HEK293 (cell line): ENCODE measurements around the gene CAPN13.

Experiments
- CTCF ChIA-PET: fragments of 350-600 bp; formaldehyde crosslinking; extraction: SDS; loops from one replicate; lab custom pipeline; 2021; ENCODE audit warnings: antibody characterized with exemption; lab: Yijun Ruan, JAX
- POLR2A ChIA-PET: fragments of 300-600 bp; formaldehyde crosslinking; extraction: SDS; loops from one replicate; lab custom pipeline; 2020; ENCODE audit warnings: antibody characterized with exemption, inconsistent platforms; lab: Yijun Ruan, JAX
- H3K27ac ChIP-seq: fragments of 200-500 bp; sonication (Bioruptor generic); 2 replicates; pipeline ENCODE4 v1.5.1; 2014; ENCODE audit warnings: low read depth, low read length, control low read depth, inconsistent platforms; ENCODE audit errors: extremely low read depth
- H3K36me3 ChIP-seq, 2 experiments: fragments of 200-500 bp in 1 of 2; sonication (Bioruptor generic) in 1 of 2; 1 replicate in 1 of 2; 2 replicates in 1 of 2; pipeline ENCODE4 v1.5.1; 2014 to 2017; ENCODE audit warnings: inconsistent platforms in 2 of 2, low read length in 2 of 2; ENCODE audit not compliant: control insufficient read depth in 2 of 2, insufficient read depth in 1 of 2
- H3K4me1 ChIP-seq: fragments of 200-500 bp; sonication (Bioruptor generic); 2 replicates; pipeline ENCODE4 v1.5.1; 2014; ENCODE audit warnings: mild to moderate bottlenecking, low read length, inconsistent platforms; ENCODE audit not compliant: control insufficient read depth, insufficient read depth
- H3K4me3 ChIP-seq: 2 replicates; pipeline ENCODE4 v1.5.1; 2011; ENCODE audit warnings: low read depth, mild to moderate bottlenecking, control low read depth, low read length, moderate library complexity
- H3K9me3 ChIP-seq: fragments of 200-500 bp; sonication (Bioruptor generic); 2 replicates; pipeline ENCODE4 v1.5.1; 2014; ENCODE audit warnings: low read depth, low read length, inconsistent platforms; ENCODE audit not compliant: control insufficient read depth, insufficient read depth
- EGR2 ChIP-seq: fragments of 450-650 bp; formaldehyde crosslinking; IDR thresholded peaks from 2 replicates; pipeline ENCODE4 v1.5.1; 2016; ENCODE audit warnings: low read depth, missing biosample characterization, missing genetic modification characterization
- GFI1B ChIP-seq: fragments of 450-650 bp; formaldehyde crosslinking; IDR thresholded peaks from 2 replicates; pipeline ENCODE4 v1.5.1; 2016; ENCODE audit warnings: missing biosample characterization, missing genetic modification characterization
- GLIS1 ChIP-seq: fragments of 450-650 bp; formaldehyde crosslinking; IDR thresholded peaks from 2 replicates; pipeline ENCODE4 v1.5.1; 2016; ENCODE audit warnings: missing biosample characterization, missing genetic modification characterization
- HOXA7 ChIP-seq: sonication (generic); formaldehyde crosslinking; IDR thresholded peaks from 2 replicates; pipeline ENCODE4 v1.8.1; 2022; ENCODE audit warnings: missing genetic modification reagents, borderline replicate concordance
- INSM2 ChIP-seq: fragments of 450-650 bp; formaldehyde crosslinking; IDR thresholded peaks from 2 replicates; pipeline ENCODE4 v1.5.1; 2016; ENCODE audit warnings: missing biosample characterization, missing genetic modification characterization
- KLF17 ChIP-seq: fragments of 450-650 bp; formaldehyde crosslinking; IDR thresholded peaks from 2 replicates; pipeline ENCODE4 v1.5.1; 2016; ENCODE audit warnings: missing biosample characterization, missing genetic modification characterization
- MEIS1 ChIP-seq: sonication (generic); formaldehyde crosslinking; IDR thresholded peaks from 2 replicates; pipeline ENCODE4 v1.8.1; 2022; ENCODE audit warnings: missing genetic modification reagents, mild to moderate bottlenecking, borderline replicate concordance
- YY1 ChIP-seq: fragments of 450-650 bp; formaldehyde crosslinking; IDR thresholded peaks from 2 replicates; pipeline ENCODE4 v1.5.1; 2018; ENCODE audit warnings: missing biosample characterization, missing genetic modification characterization
- YY2 ChIP-seq: fragments of 450-650 bp; formaldehyde crosslinking; IDR thresholded peaks from 2 replicates; pipeline ENCODE4 v1.5.1; 2016; ENCODE audit warnings: missing biosample characterization, missing genetic modification characterization
- ZBTB21 ChIP-seq: fragments of 450-650 bp; formaldehyde crosslinking; IDR thresholded peaks from 2 replicates; pipeline ENCODE4 v1.5.1; 2017; ENCODE audit warnings: missing biosample characterization, missing genetic modification characterization
- ZNF121 ChIP-seq: fragments of 450-650 bp; formaldehyde crosslinking; IDR thresholded peaks from 2 replicates; pipeline ENCODE4 v1.5.1; 2016; ENCODE audit warnings: missing biosample characterization, missing genetic modification characterization
- ZNF140 ChIP-seq: fragments of 450-650 bp; formaldehyde crosslinking; IDR thresholded peaks from 2 replicates; pipeline ENCODE4 v1.5.1; 2016; ENCODE audit warnings: missing biosample characterization, missing genetic modification characterization
- ZNF175 ChIP-seq: fragments of 450-650 bp; formaldehyde crosslinking; IDR thresholded peaks from 2 replicates; pipeline ENCODE4 v1.5.1; 2016; ENCODE audit warnings: missing biosample characterization, missing genetic modification characterization
- ZNF223 ChIP-seq: fragments of 450-650 bp; formaldehyde crosslinking; IDR thresholded peaks from 2 replicates; pipeline ENCODE4 v1.5.1; 2016; ENCODE audit warnings: missing biosample characterization, missing genetic modification characterization
- ZNF37A ChIP-seq: fragments of 450-650 bp; IDR thresholded peaks from 2 replicates; pipeline ENCODE4 v1.5.1; 2018; ENCODE audit warnings: missing biosample characterization, missing genetic modification characterization
- ZNF48 ChIP-seq: fragments of 450-650 bp; formaldehyde crosslinking; IDR thresholded peaks from 2 replicates; pipeline ENCODE4 v1.5.1; 2016; ENCODE audit warnings: missing biosample characterization, missing genetic modification characterization
- ZNF510 ChIP-seq: fragments of 450-650 bp; formaldehyde crosslinking; IDR thresholded peaks from 2 replicates; pipeline ENCODE4 v1.5.1; 2018; ENCODE audit warnings: mild to moderate bottlenecking, missing genetic modification characterization, missing biosample characterization; ENCODE audit not compliant: insufficient replicate concordance
- ZNF514 ChIP-seq: fragments of 450-650 bp; formaldehyde crosslinking; IDR thresholded peaks from 2 replicates; pipeline ENCODE4 v1.5.1; 2016; ENCODE audit warnings: missing biosample characterization, missing genetic modification characterization
- ZNF623 ChIP-seq: fragments of 450-650 bp; formaldehyde crosslinking; IDR thresholded peaks from 2 replicates; pipeline ENCODE4 v1.5.1; 2016; ENCODE audit warnings: missing biosample characterization, missing genetic modification characterization
- ZNF624 ChIP-seq: fragments of 450-650 bp; formaldehyde crosslinking; IDR thresholded peaks from 2 replicates; pipeline ENCODE4 v1.5.1; 2017; ENCODE audit warnings: missing biosample characterization, missing genetic modification characterization
- ZNF76 ChIP-seq: fragments of 450-650 bp; formaldehyde crosslinking; IDR thresholded peaks from 2 replicates; pipeline ENCODE4; 2016; ENCODE audit warnings: low read depth, missing biosample characterization, missing genetic modification characterization, borderline replicate concordance
- ZNF785 ChIP-seq: fragments of 450-650 bp; formaldehyde crosslinking; IDR thresholded peaks from 2 replicates; pipeline ENCODE4 v1.5.1; 2016; ENCODE audit warnings: missing biosample characterization, missing genetic modification characterization
- TF ChIP-seq, protein P1 (sequence below): fragments of 450-650 bp; formaldehyde crosslinking; IDR thresholded peaks from 2 replicates; pipeline ENCODE4 v1.5.1; 2016; ENCODE audit warnings: missing biosample characterization, missing genetic modification characterization
- TF ChIP-seq, protein P2 (sequence below): fragments of 450-650 bp; formaldehyde crosslinking; IDR thresholded peaks from 2 replicates; pipeline ENCODE4 v1.5.1; 2016; ENCODE audit warnings: missing biosample characterization, missing genetic modification characterization, borderline replicate concordance

CAPN13 gene

DNA sequence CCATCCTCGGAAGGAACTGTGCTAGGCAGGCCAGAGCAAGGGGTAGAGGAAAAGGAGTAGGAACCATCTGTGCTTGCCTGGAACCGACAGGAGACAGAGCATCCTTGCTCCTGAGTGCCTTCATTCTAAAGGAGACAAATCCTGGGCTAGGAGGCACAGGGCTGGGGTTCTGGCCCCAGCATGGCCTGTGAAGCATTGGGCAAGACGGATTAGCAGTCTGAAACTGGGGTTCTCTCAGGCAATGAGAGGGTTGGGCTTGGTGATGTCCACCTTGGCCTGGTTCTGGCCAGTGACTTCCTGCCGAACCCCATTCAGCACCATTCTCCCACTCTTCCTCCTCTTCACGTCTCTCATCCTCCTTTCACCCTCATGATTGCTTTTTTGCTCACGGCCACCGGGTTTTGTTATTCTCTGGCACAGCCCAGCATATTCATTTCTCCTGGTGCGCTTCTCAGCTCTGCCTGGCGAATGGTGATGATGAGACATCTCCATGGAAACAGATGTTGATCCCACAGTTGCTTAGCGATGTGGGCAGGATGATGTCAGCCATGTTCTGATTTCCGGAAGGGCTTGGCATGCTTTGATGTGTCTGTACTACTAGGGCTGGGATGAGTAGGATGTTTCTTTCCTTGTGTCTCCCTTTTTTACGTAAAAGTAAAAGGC lies 127.7 kb downstream of the CAPN13 start (continued):
- TF ChIP-seq GFI1B (tag by site-specific recombination) (no peak), ZNF223 (tag by site-specific recombination) (no peak), KLF17 (no peak), ZNF623 (tag by site-specific recombination) (no peak), YY1 (tag by site-specific recombination) (no peak), ZNF37A (tag by site-specific recombination) (no peak), ZNF514 (tag by site-specific recombination) (no peak), ZNF785 (no peak)
- TF ChIP-seq, protein P1, sequence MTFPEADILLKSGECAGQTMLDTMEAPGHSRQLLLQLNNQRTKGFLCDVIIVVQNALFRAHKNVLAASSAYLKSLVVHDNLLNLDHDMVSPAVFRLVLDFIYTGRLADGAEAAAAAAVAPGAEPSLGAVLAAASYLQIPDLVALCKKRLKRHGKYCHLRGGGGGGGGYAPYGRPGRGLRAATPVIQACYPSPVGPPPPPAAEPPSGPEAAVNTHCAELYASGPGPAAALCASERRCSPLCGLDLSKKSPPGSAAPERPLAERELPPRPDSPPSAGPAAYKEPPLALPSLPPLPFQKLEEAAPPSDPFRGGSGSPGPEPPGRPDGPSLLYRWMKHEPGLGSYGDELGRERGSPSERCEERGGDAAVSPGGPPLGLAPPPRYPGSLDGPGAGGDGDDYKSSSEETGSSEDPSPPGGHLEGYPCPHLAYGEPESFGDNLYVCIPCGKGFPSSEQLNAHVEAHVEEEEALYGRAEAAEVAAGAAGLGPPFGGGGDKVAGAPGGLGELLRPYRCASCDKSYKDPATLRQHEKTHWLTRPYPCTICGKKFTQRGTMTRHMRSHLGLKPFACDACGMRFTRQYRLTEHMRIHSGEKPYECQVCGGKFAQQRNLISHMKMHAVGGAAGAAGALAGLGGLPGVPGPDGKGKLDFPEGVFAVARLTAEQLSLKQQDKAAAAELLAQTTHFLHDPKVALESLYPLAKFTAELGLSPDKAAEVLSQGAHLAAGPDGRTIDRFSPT (tag by site-specific recombination): no peak
- TF ChIP-seq, all 188 proteins: peak for 0

GRCh38 chr2:30678410-30679137 lies 128.7 kb downstream of the CAPN13 start:
- H3K4me3 ChIP-seq: no peak overlapping the region
- no peaks in the 10 kb centered on the region for H3K9me3 ChIP-seq
- TF ChIP-seq ZBTB21 (tag by site-specific recombination): no peak
- peak; percentile 8; the same call in 1 of the 2 replicates for TF ChIP-seq GLIS1 (tag by site-specific recombination)
- ChIA-PET CTCF (interaction anchor here (0.6 to 0.7 kb wide), 3 partner anchors 33 to 555 kb away, joined by 3 to 4 read pairs (median 3); no protein-coding TSS in a partner anchor), POLR2A (no interaction called here)
- no peak overlapping the region for H3K27ac ChIP-seq
- H3K4me1 ChIP-seq: no peaks in the 10 kb centered on the region
- no peaks in the 10 kb centered on the region for H3K36me3 ChIP-seq

- Histone ChIP-seq H3K4me3 (no peak overlapping the region), H3K27ac (no peak overlapping the region), H3K36me3 (no peaks in the 10 kb centered on the region), H3K4me1 (no peaks in the 10 kb centered on the region), H3K9me3 (no peaks in the 10 kb centered on the region)
- CTCF ChIA-PET: no interaction called here
- TF ChIP-seq YY2 (tag by site-specific recombination) (no peak), EGR2 (no peak), ZNF175 (tag by site-specific recombination) (no peak), HOXA7 (CRISPR knock-in tag) (no peak), INSM2 (no peak), ZNF48 (no peak), MEIS1 (CRISPR knock-in tag) (no peak), ZNF624 (tag by site-specific recombination) (no peak), ZNF76 (tag by site-specific recombination) (no peak), ZNF510 (tag by site-specific recombination) (no peak), ZNF121 (tag by site-specific recombination) (no peak), ZNF140 (no peak)
- TF ChIP-seq, protein P2, sequence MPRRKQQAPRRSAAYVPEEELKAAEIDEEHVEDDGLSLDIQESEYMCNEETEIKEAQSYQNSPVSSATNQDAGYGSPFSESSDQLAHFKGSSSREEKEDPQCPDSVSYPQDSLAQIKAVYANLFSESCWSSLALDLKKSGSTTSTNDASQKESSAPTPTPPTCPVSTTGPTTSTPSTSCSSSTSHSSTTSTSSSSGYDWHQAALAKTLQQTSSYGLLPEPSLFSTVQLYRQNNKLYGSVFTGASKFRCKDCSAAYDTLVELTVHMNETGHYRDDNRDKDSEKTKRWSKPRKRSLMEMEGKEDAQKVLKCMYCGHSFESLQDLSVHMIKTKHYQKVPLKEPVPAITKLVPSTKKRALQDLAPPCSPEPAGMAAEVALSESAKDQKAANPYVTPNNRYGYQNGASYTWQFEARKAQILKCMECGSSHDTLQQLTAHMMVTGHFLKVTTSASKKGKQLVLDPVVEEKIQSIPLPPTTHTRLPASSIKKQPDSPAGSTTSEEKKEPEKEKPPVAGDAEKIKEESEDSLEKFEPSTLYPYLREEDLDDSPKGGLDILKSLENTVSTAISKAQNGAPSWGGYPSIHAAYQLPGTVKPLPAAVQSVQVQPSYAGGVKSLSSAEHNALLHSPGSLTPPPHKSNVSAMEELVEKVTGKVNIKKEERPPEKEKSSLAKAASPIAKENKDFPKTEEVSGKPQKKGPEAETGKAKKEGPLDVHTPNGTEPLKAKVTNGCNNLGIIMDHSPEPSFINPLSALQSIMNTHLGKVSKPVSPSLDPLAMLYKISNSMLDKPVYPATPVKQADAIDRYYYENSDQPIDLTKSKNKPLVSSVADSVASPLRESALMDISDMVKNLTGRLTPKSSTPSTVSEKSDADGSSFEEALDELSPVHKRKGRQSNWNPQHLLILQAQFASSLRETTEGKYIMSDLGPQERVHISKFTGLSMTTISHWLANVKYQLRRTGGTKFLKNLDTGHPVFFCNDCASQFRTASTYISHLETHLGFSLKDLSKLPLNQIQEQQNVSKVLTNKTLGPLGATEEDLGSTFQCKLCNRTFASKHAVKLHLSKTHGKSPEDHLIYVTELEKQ: no peak
- POLR2A ChIA-PET: no interaction called here
Measured at GRCh38 chr2:30677861-30678385, 129.3 kb downstream of the CAPN13 start.
